ENCODE results near the gene PREPL.

PREPL gene

DNA sequence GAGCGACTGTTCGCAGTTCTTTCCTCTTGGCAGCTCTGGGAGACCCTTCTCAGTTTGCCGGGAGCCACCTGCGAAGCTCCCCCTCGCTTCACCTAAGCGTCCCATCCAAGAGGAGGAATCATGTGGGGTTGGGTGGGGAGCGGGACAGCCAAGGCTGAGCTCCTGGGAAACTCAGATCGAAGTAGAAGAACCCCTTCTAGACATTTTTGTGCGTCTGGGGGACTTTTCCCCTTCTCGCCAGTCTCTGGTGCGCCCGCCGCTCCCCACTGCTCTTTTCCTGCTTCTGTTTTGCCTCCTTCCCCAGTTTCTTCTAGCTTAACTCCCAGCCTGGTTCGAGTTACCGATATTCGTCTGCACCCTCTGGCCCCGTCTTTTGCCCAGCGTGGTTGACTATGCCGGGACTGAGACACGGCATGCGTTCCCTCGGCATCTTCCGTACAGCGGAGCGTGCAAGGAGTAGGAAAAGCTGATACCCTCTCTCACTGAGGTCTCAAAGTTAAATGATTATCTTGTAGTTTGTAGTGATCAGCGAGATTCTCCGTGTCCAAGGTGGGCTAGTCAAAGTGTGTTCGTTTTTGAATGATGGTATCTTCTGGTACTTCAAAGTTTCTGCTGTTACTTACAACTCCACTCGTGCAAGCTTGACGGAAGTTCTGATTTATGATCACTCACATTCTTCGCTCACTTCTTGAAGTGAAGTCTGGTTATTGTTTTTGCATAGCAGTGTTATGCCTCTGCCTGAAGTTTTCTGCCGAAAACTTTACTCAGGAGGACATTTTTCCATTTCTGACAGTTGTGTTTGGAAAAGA, 1.1 kb upstream of the PREPL start:
- H3K4me1 Mint-ChIP-seq (ENCODE audit: low read depth): peaks cover 35% of the 10 kb centered on the region
- H3K27ac Mint-ChIP-seq: peak overlapping the region; percentile 96
- H3K36me3 Mint-ChIP-seq (ENCODE audit: low read depth): peaks cover 6% of the 10 kb centered on the region
- peak overlapping the region; percentile 99 for H3K4me3 Mint-ChIP-seq
- no peaks in the 10 kb centered on the region for H3K9me3 Mint-ChIP-seq
- H3K27me3 Mint-ChIP-seq (ENCODE audit: low read depth): no peaks in the 10 kb centered on the region

DNA sequence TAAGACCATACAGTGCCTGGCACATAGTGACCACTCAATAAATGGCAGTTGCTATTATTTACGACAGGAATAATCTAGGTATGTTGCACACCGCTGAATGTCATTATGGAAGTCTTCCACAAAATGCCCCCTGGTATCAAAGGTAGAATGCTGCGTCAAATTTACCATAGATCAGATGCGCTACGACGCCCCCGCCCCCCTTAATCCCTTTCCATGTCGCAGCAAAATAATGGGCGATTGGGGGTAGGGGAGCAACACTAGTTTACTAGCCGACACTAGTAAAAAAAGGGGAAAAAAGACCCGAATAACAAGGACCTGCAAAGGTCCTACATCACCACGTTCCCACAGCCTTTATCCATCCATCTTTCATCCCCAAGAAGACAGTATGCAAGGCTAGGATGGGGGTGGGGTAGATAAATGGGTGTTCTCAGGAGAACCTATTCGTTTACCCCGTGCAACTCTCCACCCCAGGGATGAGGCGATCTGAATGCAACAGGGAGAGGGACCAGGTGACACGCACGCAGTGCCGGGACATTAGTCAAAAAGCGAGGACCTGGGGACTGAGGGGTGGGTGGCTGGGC, 455 bp downstream of the PREPL start:
- Mint-ChIP-seq H3K4me1 (ENCODE audit: low read depth) (peaks cover 35% of the 10 kb centered on the region), H3K27ac (peak overlapping the region; percentile 100), H3K36me3 (ENCODE audit: low read depth) (peaks cover 7% of the 10 kb centered on the region), H3K9me3 (no peaks in the 10 kb centered on the region), H3K27me3 (ENCODE audit: low read depth) (no peaks in the 10 kb centered on the region), H3K4me3 (peak overlapping the region; percentile 99)

- no peaks in the 10 kb centered on the region for H3K9me3 Mint-ChIP-seq
- H3K36me3 Mint-ChIP-seq (ENCODE audit: low read depth): peaks cover 9% of the 10 kb centered on the region
- H3K27me3 Mint-ChIP-seq (ENCODE audit: low read depth): no peaks in the 10 kb centered on the region
- H3K27ac Mint-ChIP-seq: no peak overlapping the region
- H3K4me1 Mint-ChIP-seq (ENCODE audit: low read depth): peaks cover 30% of the 10 kb centered on the region
- H3K4me3 Mint-ChIP-seq: no peak overlapping the region
These were observed 2.8 kb downstream of the PREPL start for GRCh38 chr2:44358503-44358902.

- H3K27me3 Mint-ChIP-seq (ENCODE audit: low read depth): no peaks in the 10 kb centered on the region
- H3K27ac Mint-ChIP-seq: no peak overlapping the region
- peaks cover 7% of the 10 kb centered on the region for H3K36me3 Mint-ChIP-seq (ENCODE audit: low read depth)
- no peak overlapping the region for H3K4me3 Mint-ChIP-seq
- peaks cover 18% of the 10 kb centered on the region for H3K4me1 Mint-ChIP-seq (ENCODE audit: low read depth)
- H3K9me3 Mint-ChIP-seq: no peaks in the 10 kb centered on the region
These were observed 6.5 kb downstream of the PREPL start for GRCh38 chr2:44354761-44355160.

DNA sequence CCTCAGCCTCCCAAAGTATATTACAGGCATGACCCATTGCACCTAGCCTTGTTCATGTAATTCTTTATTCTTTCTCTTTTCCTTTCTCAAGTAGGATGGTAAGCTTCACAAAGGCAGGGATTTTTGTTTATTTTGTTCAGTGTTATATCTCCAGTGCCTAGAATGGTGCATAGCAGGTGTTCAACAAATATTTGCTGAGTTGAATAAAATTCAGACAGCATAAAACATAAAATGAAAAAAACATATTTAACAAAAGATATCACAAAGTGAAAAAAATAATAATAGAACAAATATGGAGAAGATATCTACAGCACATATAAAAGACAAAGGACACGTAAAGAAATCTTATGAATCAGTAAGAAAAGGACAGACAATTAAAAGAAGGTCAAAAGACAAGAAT, 8.8 kb downstream of the PREPL start:
- H3K27me3 Mint-ChIP-seq (ENCODE audit: low read depth): no peaks in the 10 kb centered on the region
- peaks cover 7% of the 10 kb centered on the region for H3K4me1 Mint-ChIP-seq (ENCODE audit: low read depth)
- H3K4me3 Mint-ChIP-seq: no peak overlapping the region
- H3K9me3 Mint-ChIP-seq: no peaks in the 10 kb centered on the region
- no peak overlapping the region for H3K27ac Mint-ChIP-seq
- H3K36me3 Mint-ChIP-seq (ENCODE audit: low read depth): peaks cover 5% of the 10 kb centered on the region

DNA sequence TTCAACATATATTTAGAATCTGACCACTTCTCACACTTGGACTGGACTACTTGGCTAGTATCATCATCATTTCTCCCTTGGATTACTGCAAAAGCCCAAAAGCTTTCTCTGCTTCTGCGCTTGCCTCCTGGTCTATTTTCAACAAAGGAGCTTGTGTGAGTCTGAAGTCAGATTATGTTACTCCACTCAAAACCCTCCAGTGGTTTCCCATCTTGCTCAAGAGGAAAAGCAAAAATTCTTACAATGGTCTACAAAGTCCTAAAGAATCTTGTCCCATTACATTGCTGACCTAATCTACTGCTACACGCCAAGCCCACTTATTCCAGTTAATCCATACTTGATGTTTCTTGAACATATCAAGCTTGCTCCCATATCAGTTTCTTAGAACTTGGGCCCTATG, 9.6 kb downstream of the PREPL start:
- Mint-ChIP-seq H3K27ac (no peak overlapping the region), H3K9me3 (no peaks in the 10 kb centered on the region), H3K4me3 (no peak overlapping the region), H3K36me3 (ENCODE audit: low read depth) (peaks cover 5% of the 10 kb centered on the region), H3K27me3 (ENCODE audit: low read depth) (no peaks in the 10 kb centered on the region), H3K4me1 (ENCODE audit: low read depth) (peaks cover 7% of the 10 kb centered on the region)

GRCh38 chr2:44351088-44351487, 10.2 kb downstream of the PREPL start:
- Mint-ChIP-seq H3K4me1 (ENCODE audit: low read depth) (peaks cover 7% of the 10 kb centered on the region), H3K36me3 (ENCODE audit: low read depth) (peaks cover 5% of the 10 kb centered on the region), H3K4me3 (no peak overlapping the region), H3K9me3 (no peaks in the 10 kb centered on the region), H3K27ac (no peak overlapping the region), H3K27me3 (ENCODE audit: low read depth) (no peaks in the 10 kb centered on the region)

- Mint-ChIP-seq H3K27ac (no peak overlapping the region), H3K4me3 (no peak overlapping the region), H3K36me3 (ENCODE audit: low read depth) (peaks cover 2% of the 10 kb centered on the region), H3K9me3 (no peaks in the 10 kb centered on the region), H3K4me1 (ENCODE audit: low read depth) (peaks cover 4% of the 10 kb centered on the region), H3K27me3 (ENCODE audit: low read depth) (no peaks in the 10 kb centered on the region)
These were observed 11.8 kb downstream of the PREPL start for GRCh38 chr2:44349506-44349905.

GRCh38 chr2:44348400-44348799, 12.9 kb downstream of the PREPL start:
- Mint-ChIP-seq H3K36me3 (ENCODE audit: low read depth) (peaks cover 3% of the 10 kb centered on the region), H3K4me1 (ENCODE audit: low read depth) (peaks cover 4% of the 10 kb centered on the region), H3K27ac (no peak overlapping the region), H3K4me3 (no peak overlapping the region), H3K9me3 (no peaks in the 10 kb centered on the region), H3K27me3 (ENCODE audit: low read depth) (no peaks in the 10 kb centered on the region)

GRCh38 chr2:44347526-44347925, 13.8 kb downstream of the PREPL start:
- Mint-ChIP-seq H3K4me3 (no peak overlapping the region), H3K9me3 (no peaks in the 10 kb centered on the region), H3K27me3 (ENCODE audit: low read depth) (no peaks in the 10 kb centered on the region), H3K27ac (no peak overlapping the region), H3K4me1 (ENCODE audit: low read depth) (peaks cover 4% of the 10 kb centered on the region), H3K36me3 (ENCODE audit: low read depth) (peaks cover 6% of the 10 kb centered on the region)

DNA sequence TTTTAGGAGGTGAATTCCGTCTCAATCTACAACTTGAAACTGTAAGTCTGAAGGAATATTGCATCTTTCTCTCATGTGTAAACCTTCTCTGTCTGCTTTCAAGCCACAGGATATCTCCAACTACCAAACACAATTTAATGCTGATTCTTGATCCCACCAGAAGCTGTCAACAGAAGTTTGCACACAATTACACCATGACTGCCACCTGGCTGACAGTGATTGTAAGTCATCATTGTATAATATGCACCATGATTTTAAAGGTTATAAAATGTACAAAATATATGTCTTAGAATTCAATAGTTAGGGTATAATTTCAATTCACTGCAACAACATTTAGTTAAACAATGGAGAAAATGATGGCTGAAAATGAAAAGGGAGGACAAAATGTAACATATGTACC, 18.4 kb downstream of the PREPL start:
- Mint-ChIP-seq H3K27me3 (ENCODE audit: low read depth) (no peaks in the 10 kb centered on the region), H3K36me3 (ENCODE audit: low read depth) (peaks cover 23% of the 10 kb centered on the region), H3K27ac (no peak overlapping the region), H3K4me3 (no peak overlapping the region), H3K9me3 (no peaks in the 10 kb centered on the region), H3K4me1 (ENCODE audit: low read depth) (no peaks in the 10 kb centered on the region)

- H3K27ac Mint-ChIP-seq: no peak overlapping the region
- peaks cover 52% of the 10 kb centered on the region for H3K36me3 Mint-ChIP-seq (ENCODE audit: low read depth)
- peaks cover 5% of the 10 kb centered on the region for H3K9me3 Mint-ChIP-seq
- no peak overlapping the region for H3K4me3 Mint-ChIP-seq
- no peaks in the 10 kb centered on the region for H3K27me3 Mint-ChIP-seq (ENCODE audit: low read depth)
- H3K4me1 Mint-ChIP-seq (ENCODE audit: low read depth): peaks cover 3% of the 10 kb centered on the region
These were observed 25.3 kb downstream of the PREPL start for GRCh38 chr2:44335806-44336538.

DNA sequence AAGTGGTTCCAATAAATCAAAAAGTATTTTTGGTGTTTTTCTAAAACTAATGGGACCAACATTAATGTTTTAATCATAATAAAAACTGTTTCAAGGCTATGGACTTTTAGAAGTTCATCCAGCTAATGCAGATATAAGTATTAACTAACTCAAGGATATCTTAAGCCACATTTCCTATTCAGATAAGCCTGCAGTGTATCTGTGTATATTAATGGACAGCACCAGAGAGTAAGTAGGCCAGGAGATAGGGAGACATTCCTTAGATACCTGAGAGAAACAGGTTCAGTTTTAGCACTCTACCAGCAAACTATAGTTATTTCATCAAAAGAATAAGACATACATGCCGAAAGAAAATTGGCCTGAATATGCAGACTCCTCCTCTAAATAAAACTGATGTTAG, 27.3 kb downstream of the PREPL start:
- peaks cover 50% of the 10 kb centered on the region for H3K36me3 Mint-ChIP-seq (ENCODE audit: low read depth)
- H3K4me3 Mint-ChIP-seq: no peak overlapping the region
- H3K27me3 Mint-ChIP-seq (ENCODE audit: low read depth): no peaks in the 10 kb centered on the region

DNA sequence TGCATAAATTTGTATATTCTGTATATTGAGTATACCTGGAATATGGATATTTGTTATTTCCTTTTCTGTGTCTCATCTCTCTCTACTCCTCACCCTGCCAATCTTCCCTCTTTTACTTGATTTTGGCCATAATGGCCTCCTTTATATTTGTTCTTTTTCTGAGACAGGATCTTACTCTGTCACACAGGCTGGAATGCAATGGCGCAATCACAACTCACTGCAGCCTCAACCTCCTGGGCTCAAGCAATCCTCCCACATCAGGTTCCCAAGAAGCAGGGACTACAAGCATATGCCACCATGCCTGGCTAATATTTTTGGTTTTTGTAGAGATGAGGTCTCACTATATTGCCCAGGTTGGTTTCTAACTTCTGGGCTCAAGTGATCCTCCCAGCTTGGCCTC, 30.5 kb downstream of the PREPL start:
- Mint-ChIP-seq H3K27me3 (ENCODE audit: low read depth) (no peaks in the 10 kb centered on the region), H3K9me3 (no peaks in the 10 kb centered on the region), H3K4me1 (ENCODE audit: low read depth) (peaks cover 4% of the 10 kb centered on the region), H3K4me3 (no peak overlapping the region), H3K27ac (no peak overlapping the region), H3K36me3 (ENCODE audit: low read depth) (peaks cover 34% of the 10 kb centered on the region)

More for the DNA sequence above, 27.3 kb downstream of the PREPL start:
- Mint-ChIP-seq H3K27ac (no peak overlapping the region), H3K9me3 (peaks cover 5% of the 10 kb centered on the region), H3K4me1 (ENCODE audit: low read depth) (peaks cover 5% of the 10 kb centered on the region)

GRCh38 chr2:44329343-44329742, 32.0 kb downstream of the PREPL start:
- H3K4me3 Mint-ChIP-seq: no peak overlapping the region
- peaks cover 2% of the 10 kb centered on the region for H3K4me1 Mint-ChIP-seq (ENCODE audit: low read depth)
- no peaks in the 10 kb centered on the region for H3K27me3 Mint-ChIP-seq (ENCODE audit: low read depth)
- H3K27ac Mint-ChIP-seq: no peak overlapping the region
- H3K9me3 Mint-ChIP-seq: no peaks in the 10 kb centered on the region
- H3K36me3 Mint-ChIP-seq (ENCODE audit: low read depth): peaks cover 32% of the 10 kb centered on the region

Measured in T-helper 1 cell treated with Interleukin-12 subunit alpha and Interleukin-12 subunit beta and Interleukin-4 antibody, amounts not matched to agents 30 μg/mL and 1 μg/mL, for 36 hours (primary cell).